Measurements from ENCODE around the gene MRC1. TPM values are rescaled to one million over a fixed set of nuclear protein-coding genes. Genes with fewer than 3 reads are reported as not detected.

Gene MRC1
- total and polyA plus RNA-seq, 2 donors (not counting 1 experiment from before 2014, with no cell fraction given), result 0.12 TPM; not detected in 1

DNA sequence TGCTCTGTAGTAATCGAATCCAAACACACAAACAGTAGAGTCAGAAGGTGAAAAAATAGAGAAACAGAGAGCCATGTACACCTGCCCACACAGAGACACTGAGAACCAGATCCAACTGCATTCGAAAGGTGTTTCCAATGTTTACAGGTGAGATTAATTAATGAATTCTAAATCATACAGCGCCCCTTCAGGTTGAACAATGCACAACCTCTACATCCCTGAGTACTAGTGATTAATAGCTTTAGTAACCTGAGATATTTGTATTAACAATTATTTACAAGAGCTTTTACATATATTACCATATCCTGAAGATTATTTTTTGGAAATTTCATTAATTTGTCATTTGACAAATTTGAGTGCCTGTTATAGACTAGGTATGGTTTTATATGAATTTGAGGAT lies 7.6 kb upstream of the MRC1 start:
- H3K4me3 Mint-ChIP-seq, result no peak overlapping the region
- H3K27ac Mint-ChIP-seq, result no peak overlapping the region
- H3K79me2 ChIP-seq (ENCODE audit: control insufficient read depth, insufficient read depth, low read length), result no peaks in the 10 kb centered on the region
- H3K27ac ChIP-seq (ENCODE audit: low read length in 2 of 2), result no peak overlapping the region
- ATAC-seq (ENCODE audit: low read depth) (no peak), DNase-seq (no peak)
- no peak for TF ChIP-seq EZH2 (IDR thresholded peaks at IDR 0.05; ENCODE audit: borderline replicate concordance, insufficient read depth, low read depth, low read length, poor library complexity, severe bottlenecking)
- TF ChIP-seq, protein P1, sequence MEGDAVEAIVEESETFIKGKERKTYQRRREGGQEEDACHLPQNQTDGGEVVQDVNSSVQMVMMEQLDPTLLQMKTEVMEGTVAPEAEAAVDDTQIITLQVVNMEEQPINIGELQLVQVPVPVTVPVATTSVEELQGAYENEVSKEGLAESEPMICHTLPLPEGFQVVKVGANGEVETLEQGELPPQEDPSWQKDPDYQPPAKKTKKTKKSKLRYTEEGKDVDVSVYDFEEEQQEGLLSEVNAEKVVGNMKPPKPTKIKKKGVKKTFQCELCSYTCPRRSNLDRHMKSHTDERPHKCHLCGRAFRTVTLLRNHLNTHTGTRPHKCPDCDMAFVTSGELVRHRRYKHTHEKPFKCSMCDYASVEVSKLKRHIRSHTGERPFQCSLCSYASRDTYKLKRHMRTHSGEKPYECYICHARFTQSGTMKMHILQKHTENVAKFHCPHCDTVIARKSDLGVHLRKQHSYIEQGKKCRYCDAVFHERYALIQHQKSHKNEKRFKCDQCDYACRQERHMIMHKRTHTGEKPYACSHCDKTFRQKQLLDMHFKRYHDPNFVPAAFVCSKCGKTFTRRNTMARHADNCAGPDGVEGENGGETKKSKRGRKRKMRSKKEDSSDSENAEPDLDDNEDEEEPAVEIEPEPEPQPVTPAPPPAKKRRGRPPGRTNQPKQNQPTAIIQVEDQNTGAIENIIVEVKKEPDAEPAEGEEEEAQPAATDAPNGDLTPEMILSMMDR (IDR thresholded peaks at IDR 0.05), result no peak
- H2AFZ ChIP-seq (ENCODE audit: insufficient read depth, low read depth, low read length, poor library complexity, severe bottlenecking), result no peak overlapping the region
- no peaks in the 10 kb centered on the region for H3K27me3 ChIP-seq (replicated peaks in 1 of 4; ENCODE audit: control extremely low read depth in 1 of 4, control insufficient read depth in 3 of 4, insufficient read depth in 4 of 4, low read length in 3 of 4)
- intact Hi-C loops (cut with micrococcal nuclease), result no loop called here
- H3K4me3 ChIP-seq (ENCODE audit: control extremely low read depth in 1 of 5, extremely low read depth in 1 of 5, insufficient read depth in 1 of 5, low read depth in 2 of 5, low read length in 4 of 5), result no peak overlapping the region
- no peaks in the 10 kb centered on the region for H4K20me1 ChIP-seq (ENCODE audit: control insufficient read depth, insufficient read depth, low read length, poor library complexity, severe bottlenecking)
- POLR2A ChIA-PET, result no interaction called here
- peaks cover 5 to 10% of the 10 kb centered on the region in 2 donors for H3K4me1 ChIP-seq (ENCODE audit: control insufficient read depth in 2 of 2, insufficient read depth in 2 of 2, low read length in 2 of 2)
- no peaks in the 10 kb centered on the region for H3K27me3 Mint-ChIP-seq
- H3K9me3 Mint-ChIP-seq (ENCODE audit: insufficient read depth), result no peaks in the 10 kb centered on the region
- WGBS (ENCODE audit: insufficient coverage), result no CpG with 5 or more reads among the region's 3 CpGs
- peaks cover 14% of the 10 kb centered on the region for H3K4me1 Mint-ChIP-seq
- CTCF ChIA-PET, result no interaction called here
- H3K9me3 ChIP-seq (ENCODE audit: control extremely low read depth in 1 of 3, control insufficient read depth in 2 of 3, insufficient read depth in 1 of 3, low read length in 2 of 3), result no peaks in the 10 kb centered on the region
- H3K4me2 ChIP-seq (replicated peaks; ENCODE audit: low read depth, low read length, poor library complexity, severe bottlenecking), result no peak overlapping the region
- H3K9ac ChIP-seq (ENCODE audit: low read length), result no peak overlapping the region
- no peaks in the 10 kb centered on the region for H3K36me3 ChIP-seq (replicated peaks in 1 of 2; ENCODE audit: control extremely low read depth in 1 of 2, control insufficient read depth in 1 of 2, extremely low read depth in 1 of 2, insufficient read depth in 2 of 2, low read length in 1 of 2)

DNA sequence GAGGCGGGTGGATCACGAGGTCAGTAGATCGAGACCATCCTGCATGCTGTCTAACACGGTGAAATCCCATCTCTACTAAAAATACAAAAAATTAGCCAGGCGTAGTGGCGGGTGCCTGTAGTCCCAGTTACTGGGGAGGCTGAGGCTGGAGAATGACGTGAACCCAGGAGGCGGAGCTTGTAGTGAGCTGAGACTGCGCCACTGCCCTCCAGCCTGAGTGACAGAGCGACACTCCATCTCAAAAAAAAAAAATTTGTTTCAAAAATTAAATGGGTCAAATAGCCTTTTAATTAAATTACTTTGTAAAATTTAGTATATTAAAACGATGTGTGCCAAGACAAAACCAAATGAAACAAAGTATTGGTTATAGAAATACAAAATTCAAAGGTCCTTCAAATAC lies 6.8 kb upstream of the MRC1 start:
- Histone ChIP-seq H3K9me3 (ENCODE audit: control extremely low read depth in 1 of 3, control insufficient read depth in 2 of 3, insufficient read depth in 1 of 3, low read length in 2 of 3) (no peaks in the 10 kb centered on the region), H2AFZ (ENCODE audit: insufficient read depth, low read depth, low read length, poor library complexity, severe bottlenecking) (no peak overlapping the region), H3K4me2 (replicated peaks; ENCODE audit: low read depth, low read length, poor library complexity, severe bottlenecking) (no peak overlapping the region), H3K36me3 (replicated peaks in 1 of 2; ENCODE audit: control extremely low read depth in 1 of 2, control insufficient read depth in 1 of 2, extremely low read depth in 1 of 2, insufficient read depth in 2 of 2, low read length in 1 of 2) (no peaks in the 10 kb centered on the region), H3K4me3 (ENCODE audit: control extremely low read depth in 1 of 5, extremely low read depth in 1 of 5, insufficient read depth in 1 of 5, low read depth in 2 of 5, low read length in 4 of 5) (no peak overlapping the region), H3K9ac (ENCODE audit: low read length) (no peak overlapping the region), H3K27me3 (replicated peaks in 1 of 4; ENCODE audit: control extremely low read depth in 1 of 4, control insufficient read depth in 3 of 4, insufficient read depth in 4 of 4, low read length in 3 of 4) (no peaks in the 10 kb centered on the region), H3K79me2 (ENCODE audit: control insufficient read depth, insufficient read depth, low read length) (no peaks in the 10 kb centered on the region), H3K4me1 (ENCODE audit: control insufficient read depth in 2 of 2, insufficient read depth in 2 of 2, low read length in 2 of 2) (peaks cover 5 to 12% of the 10 kb centered on the region in 2 donors), H4K20me1 (ENCODE audit: control insufficient read depth, insufficient read depth, low read length, poor library complexity, severe bottlenecking) (no peaks in the 10 kb centered on the region), H3K27ac (ENCODE audit: low read length in 2 of 2) (no peak overlapping the region)
- Mint-ChIP-seq H3K9me3 (ENCODE audit: insufficient read depth) (no peaks in the 10 kb centered on the region), H3K27me3 (no peaks in the 10 kb centered on the region), H3K27ac (no peak overlapping the region), H3K4me1 (peaks cover 16% of the 10 kb centered on the region), H3K4me3 (no peak overlapping the region)
- POLR2A ChIA-PET, result no interaction called here
- no peak for ATAC-seq (ENCODE audit: low read depth)
- DNase-seq, result no peak
- intact Hi-C loops (cut with micrococcal nuclease), result no loop called here
- TF ChIP-seq EZH2 (IDR thresholded peaks at IDR 0.05; ENCODE audit: borderline replicate concordance, insufficient read depth, low read depth, low read length, poor library complexity, severe bottlenecking), result no peak
- TF ChIP-seq, protein P1 (IDR thresholded peaks at IDR 0.05), result no peak
- 100% methylated on average over 4 of the region's 11 CpGs for WGBS (ENCODE audit: insufficient coverage)
- CTCF ChIA-PET, result no interaction called here

Data from B cell (primary cell).